ENCODE measurements around the gene WWOX. TPM values are rescaled to one million over a fixed set of nuclear protein-coding genes. Genes with fewer than 3 reads are reported as not detected.

WWOX gene
- total and polyA plus RNA-seq, 2 of the 13 experiments (the other 11 are each of a cell fraction or from before 2014, with no cell fraction given) = 9.1 to 37.4 TPM

GRCh38 chr16:78297066-78297666 is 197.7 kb downstream of the WWOX start (continued):
- TF ChIP-seq, protein P1, sequence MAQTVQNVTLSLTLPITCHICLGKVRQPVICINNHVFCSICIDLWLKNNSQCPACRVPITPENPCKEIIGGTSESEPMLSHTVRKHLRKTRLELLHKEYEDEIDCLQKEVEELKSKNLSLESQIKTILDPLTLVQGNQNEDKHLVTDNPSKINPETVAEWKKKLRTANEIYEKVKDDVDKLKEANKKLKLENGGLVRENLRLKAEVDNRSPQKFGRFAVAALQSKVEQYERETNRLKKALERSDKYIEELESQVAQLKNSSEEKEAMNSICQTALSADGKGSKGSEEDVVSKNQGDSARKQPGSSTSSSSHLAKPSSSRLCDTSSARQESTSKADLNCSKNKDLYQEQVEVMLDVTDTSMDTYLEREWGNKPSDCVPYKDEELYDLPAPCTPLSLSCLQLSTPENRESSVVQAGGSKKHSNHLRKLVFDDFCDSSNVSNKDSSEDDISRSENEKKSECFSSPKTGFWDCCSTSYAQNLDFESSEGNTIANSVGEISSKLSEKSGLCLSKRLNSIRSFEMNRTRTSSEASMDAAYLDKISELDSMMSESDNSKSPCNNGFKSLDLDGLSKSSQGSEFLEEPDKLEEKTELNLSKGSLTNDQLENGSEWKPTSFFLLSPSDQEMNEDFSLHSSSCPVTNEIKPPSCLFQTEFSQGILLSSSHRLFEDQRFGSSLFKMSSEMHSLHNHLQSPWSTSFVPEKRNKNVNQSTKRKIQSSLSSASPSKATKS (CRISPR knock-in tag; IDR thresholded peaks at IDR 0.05) = peak; percentile 95; the same call in 1 of the 2 replicates
- TF ChIP-seq SPEN (CRISPR knock-in tag; IDR thresholded peaks at IDR 0.05; ENCODE audit: low read depth) = peak; percentile 90; the same call in 1 of the 2 replicates
- no peak for TF ChIP-seq ZFP82 (CRISPR knock-in tag; IDR thresholded peaks at IDR 0.05; ENCODE audit: borderline replicate concordance)
- peak; percentile 57 for TF ChIP-seq ZFY (CRISPR knock-in tag; IDR thresholded peaks at IDR 0.05)
- TF ChIP-seq STAG1 (CRISPR knock-in tag; IDR thresholded peaks at IDR 0.05) = peak; percentile 47
- TF ChIP-seq ZNF766 (CRISPR knock-in tag; IDR thresholded peaks at IDR 0.05; ENCODE audit: borderline replicate concordance) = peak; percentile 86; the same call in 1 of the 2 replicates
- no peak for TF ChIP-seq ZNF775 (CRISPR knock-in tag; IDR thresholded peaks at IDR 0.05; ENCODE audit: borderline replicate concordance)
- TF ChIP-seq ZNF441 (CRISPR knock-in tag; IDR thresholded peaks at IDR 0.05; ENCODE audit: borderline replicate concordance) = peak; percentile 93
- TF ChIP-seq ZNF619 (CRISPR knock-in tag; IDR thresholded peaks at IDR 0.05) = 0 out of 2 replicates have a peak, but pooled peaks have one; percentile 76
- peak; percentile 85 for TF ChIP-seq TFDP2 (CRISPR knock-in tag; IDR thresholded peaks at IDR 0.05)
- no peak for TF ChIP-seq KDM5B (CRISPR knock-in tag; IDR thresholded peaks at IDR 0.05; ENCODE audit: borderline replicate concordance)
- TF ChIP-seq, protein P2, sequence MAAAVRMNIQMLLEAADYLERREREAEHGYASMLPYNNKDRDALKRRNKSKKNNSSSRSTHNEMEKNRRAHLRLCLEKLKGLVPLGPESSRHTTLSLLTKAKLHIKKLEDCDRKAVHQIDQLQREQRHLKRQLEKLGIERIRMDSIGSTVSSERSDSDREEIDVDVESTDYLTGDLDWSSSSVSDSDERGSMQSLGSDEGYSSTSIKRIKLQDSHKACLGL (CRISPR knock-in tag; IDR thresholded peaks at IDR 0.05) = no peak
- TF ChIP-seq SRY (CRISPR knock-in tag; IDR thresholded peaks at IDR 0.05) = no peak
- no peak; the same call in 1 of the 2 replicates for TF ChIP-seq PRDM15 (CRISPR knock-in tag; IDR thresholded peaks at IDR 0.05)
- TF ChIP-seq MXI1 (IDR thresholded peaks at IDR 0.05; ENCODE audit: borderline replicate concordance, low read depth, low read length) = peak; percentile 71; the same call in 1 of the 3 replicates
- TF ChIP-seq, protein P3, sequence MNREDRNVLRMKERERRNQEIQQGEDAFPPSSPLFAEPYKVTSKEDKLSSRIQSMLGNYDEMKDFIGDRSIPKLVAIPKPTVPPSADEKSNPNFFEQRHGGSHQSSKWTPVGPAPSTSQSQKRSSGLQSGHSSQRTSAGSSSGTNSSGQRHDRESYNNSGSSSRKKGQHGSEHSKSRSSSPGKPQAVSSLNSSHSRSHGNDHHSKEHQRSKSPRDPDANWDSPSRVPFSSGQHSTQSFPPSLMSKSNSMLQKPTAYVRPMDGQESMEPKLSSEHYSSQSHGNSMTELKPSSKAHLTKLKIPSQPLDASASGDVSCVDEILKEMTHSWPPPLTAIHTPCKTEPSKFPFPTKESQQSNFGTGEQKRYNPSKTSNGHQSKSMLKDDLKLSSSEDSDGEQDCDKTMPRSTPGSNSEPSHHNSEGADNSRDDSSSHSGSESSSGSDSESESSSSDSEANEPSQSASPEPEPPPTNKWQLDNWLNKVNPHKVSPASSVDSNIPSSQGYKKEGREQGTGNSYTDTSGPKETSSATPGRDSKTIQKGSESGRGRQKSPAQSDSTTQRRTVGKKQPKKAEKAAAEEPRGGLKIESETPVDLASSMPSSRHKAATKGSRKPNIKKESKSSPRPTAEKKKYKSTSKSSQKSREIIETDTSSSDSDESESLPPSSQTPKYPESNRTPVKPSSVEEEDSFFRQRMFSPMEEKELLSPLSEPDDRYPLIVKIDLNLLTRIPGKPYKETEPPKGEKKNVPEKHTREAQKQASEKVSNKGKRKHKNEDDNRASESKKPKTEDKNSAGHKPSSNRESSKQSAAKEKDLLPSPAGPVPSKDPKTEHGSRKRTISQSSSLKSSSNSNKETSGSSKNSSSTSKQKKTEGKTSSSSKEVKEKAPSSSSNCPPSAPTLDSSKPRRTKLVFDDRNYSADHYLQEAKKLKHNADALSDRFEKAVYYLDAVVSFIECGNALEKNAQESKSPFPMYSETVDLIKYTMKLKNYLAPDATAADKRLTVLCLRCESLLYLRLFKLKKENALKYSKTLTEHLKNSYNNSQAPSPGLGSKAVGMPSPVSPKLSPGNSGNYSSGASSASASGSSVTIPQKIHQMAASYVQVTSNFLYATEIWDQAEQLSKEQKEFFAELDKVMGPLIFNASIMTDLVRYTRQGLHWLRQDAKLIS (CRISPR knock-in tag; IDR thresholded peaks at IDR 0.05) = peak; percentile 55; the same call in 1 of the 2 replicates
- TF ChIP-seq EHMT2 (IDR thresholded peaks at IDR 0.05; ENCODE audit: borderline replicate concordance, low read depth, low read length) = peak; percentile 100
